Lower leg skin (tissue), 4 donors: ENCODE data around the gene HKDC1. TPM values are rescaled to one million over a fixed set of nuclear protein-coding genes. Genes with fewer than 3 reads are reported as not detected.

Source experiments
- DNase-seq, 2 donors: peaks; one replicate each; pipeline ENCODE4 v3.0.0-alpha.2; 2019; ENCODE audit warnings: low spot score in 2 of 2
- H3K4me3 ChIP-seq: fragments of 200-600 bp; sonication (generic); 2 replicates; pipeline ENCODE4 v1.5.1; 2017; ENCODE audit warnings: mild to moderate bottlenecking, low read depth; ENCODE audit not compliant: poor library complexity, severe bottlenecking
- POLR2A ChIP-seq, 2 donors: fragments of 450-650 bp; IDR thresholded peaks; one replicate each; pipeline ENCODE4 v1.6.1; 2016 to 2017; ENCODE audit warnings: antibody characterized with exemption in 2 of 2, mild to moderate bottlenecking in 1 of 2, moderate library complexity in 1 of 2
- WGBS, 2 donors: methylation state at CpG; one replicate each; pipeline ENCODE4 v1.1.5; 2018; 5-methylcytosine and 5-hydroxymethylcytosine counted together
- intact Hi-C: fragments of 100-400 bp; cut with DNase I; formaldehyde crosslinking; loops from one replicate; pipeline ENCODE4 v1.15.0; 2023; ENCODE audit warnings: low total_unique reads
- total RNA-seq, 4 donors: library from RNA; depleted of rRNA; stranded (reverse); fragments of >200 nt; gene quantifications; one replicate each; pipeline ENCODE4 v1.1.0, GENCODE V29; 2016
- TF ChIP-seq, protein P1 (sequence below), 3 donors: fragments of 450-650 bp; IDR thresholded peaks; one replicate each; pipeline ENCODE4 v1.5.1; 2016; ENCODE audit warnings: antibody characterized with exemption in 3 of 3, mild to moderate bottlenecking in 3 of 3, moderate library complexity in 2 of 3

HKDC1 gene
- total RNA-seq, 4 donors from 2014 or later = 0.04 to 1.4 (median 0.12) TPM; not detected in 1

DNA sequence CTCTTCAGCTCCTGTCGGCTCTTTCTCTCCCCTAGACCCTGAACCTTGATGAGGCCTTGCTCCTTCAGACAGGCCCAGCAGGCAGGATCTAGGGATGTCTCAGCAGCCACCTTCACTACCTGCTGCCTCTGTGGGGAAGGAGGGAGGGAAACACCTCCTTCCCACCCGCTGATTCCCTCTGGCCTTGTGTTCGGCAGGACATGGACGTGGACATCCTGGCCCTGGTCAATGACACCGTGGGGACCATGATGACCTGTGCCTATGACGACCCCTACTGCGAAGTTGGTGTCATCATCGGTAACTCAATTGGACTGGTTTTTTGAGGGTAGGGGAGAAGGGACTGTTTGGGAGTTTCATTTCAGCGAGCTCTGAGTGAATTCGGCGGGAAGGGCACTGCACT, 20.3 kb downstream of the HKDC1 start:
- WGBS, 2 donors = 92 to 94% methylated on average over 11 of the region's 11 CpGs
- no peak for DNase-seq
- no peak for TF ChIP-seq POLR2A (IDR thresholded peaks at IDR 0.05)
- TF ChIP-seq, protein P1, sequence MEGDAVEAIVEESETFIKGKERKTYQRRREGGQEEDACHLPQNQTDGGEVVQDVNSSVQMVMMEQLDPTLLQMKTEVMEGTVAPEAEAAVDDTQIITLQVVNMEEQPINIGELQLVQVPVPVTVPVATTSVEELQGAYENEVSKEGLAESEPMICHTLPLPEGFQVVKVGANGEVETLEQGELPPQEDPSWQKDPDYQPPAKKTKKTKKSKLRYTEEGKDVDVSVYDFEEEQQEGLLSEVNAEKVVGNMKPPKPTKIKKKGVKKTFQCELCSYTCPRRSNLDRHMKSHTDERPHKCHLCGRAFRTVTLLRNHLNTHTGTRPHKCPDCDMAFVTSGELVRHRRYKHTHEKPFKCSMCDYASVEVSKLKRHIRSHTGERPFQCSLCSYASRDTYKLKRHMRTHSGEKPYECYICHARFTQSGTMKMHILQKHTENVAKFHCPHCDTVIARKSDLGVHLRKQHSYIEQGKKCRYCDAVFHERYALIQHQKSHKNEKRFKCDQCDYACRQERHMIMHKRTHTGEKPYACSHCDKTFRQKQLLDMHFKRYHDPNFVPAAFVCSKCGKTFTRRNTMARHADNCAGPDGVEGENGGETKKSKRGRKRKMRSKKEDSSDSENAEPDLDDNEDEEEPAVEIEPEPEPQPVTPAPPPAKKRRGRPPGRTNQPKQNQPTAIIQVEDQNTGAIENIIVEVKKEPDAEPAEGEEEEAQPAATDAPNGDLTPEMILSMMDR (IDR thresholded peaks at IDR 0.05) = no peak
- no peak overlapping the region for H3K4me3 ChIP-seq
- intact Hi-C loops = no loop called here

DNA sequence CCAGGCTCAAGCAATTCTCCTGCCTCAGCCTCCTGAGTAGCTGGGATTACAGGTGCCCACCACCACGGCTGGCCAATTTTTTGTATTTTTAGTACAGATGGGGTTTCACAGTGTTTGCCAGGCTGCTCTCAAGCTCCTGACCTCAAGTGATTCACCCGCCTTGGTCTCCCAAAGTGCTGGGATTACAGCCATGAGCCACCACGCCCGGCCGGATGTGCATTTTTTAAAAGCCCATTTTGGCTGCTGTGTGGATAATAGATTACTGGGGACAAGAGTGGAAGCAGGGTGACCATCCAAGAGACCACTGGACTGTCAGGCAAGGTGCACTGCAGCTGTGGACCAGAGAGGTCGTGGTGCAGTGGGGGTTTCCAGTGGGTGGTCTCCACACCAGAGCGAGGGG, 21.4 kb downstream of the HKDC1 start:
- H3K4me3 ChIP-seq = no peak overlapping the region
- WGBS, 2 donors = 62 to 67% methylated on average over 7 of the region's 7 CpGs
- TF ChIP-seq, protein P1 (IDR thresholded peaks at IDR 0.05) = no peak
- TF ChIP-seq POLR2A (IDR thresholded peaks at IDR 0.05) = no peak
- no peak for DNase-seq
- intact Hi-C loops = no loop called here

DNA sequence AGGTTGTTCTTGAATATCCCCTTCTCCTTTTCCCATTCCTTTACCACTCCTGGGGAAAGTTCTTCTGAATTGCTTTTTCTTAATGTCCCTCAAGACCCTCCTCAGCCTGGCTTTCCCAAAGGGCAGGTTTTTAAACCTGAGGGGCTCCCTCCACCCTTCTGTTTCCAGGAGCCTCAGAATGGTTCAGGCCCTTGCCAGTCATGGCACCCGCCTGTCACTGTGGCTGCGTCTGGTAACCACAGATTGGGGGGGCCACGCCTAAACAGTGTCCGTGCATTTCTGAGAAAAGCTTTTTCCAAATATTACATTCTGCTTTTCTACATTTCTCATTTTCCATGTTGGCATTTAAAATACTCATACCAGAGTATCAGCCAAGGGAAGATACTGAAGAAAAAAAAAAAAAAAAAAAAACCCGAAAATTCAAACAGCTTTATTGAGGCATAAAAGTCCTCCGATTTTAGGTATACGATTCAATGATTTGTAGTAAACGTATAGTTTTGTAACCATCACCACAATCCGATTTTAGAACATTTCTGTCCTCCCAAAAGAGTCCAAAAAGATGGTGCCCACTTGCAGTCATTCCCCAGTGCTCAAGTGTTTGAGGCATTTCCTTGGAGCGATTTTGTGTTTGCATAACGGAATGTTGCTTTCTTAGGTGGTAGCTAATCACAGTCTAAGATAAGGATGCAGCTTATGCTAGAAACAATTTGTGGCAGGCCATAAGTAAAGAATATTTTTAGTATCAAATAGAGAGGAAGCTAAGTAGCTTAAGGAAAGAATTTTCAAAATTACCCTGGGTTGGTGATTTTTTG, 22.1 kb downstream of the HKDC1 start:
- no peak for DNase-seq
- intact Hi-C loops = no loop called here
- 84 to 86% methylated on average over 11 of the region's 11 CpGs for WGBS, 2 donors
- no peak overlapping the region for H3K4me3 ChIP-seq
- TF ChIP-seq POLR2A (IDR thresholded peaks at IDR 0.05) = no peak
- TF ChIP-seq, protein P1 (IDR thresholded peaks at IDR 0.05) = no peak

DNA sequence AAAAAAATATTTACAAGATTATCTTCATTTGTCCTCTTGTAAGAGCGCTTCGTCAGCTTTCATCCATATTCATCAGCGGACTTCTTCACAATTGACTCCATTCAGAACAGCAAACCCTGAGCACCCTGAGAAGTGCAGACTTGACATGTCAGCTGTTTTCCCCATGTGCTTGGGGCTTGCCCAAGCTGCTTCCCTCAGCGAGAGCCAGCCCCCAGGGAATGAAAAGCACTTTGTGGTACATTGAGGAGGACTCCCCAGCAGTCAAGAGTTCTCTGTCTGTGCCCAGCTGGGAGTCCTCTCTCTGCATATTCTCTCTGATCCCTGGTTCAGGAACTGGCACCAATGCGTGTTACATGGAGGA, 22.7 kb downstream of the HKDC1 start:
- TF ChIP-seq, protein P1 (IDR thresholded peaks at IDR 0.05) = no peak
- no peak for TF ChIP-seq POLR2A (IDR thresholded peaks at IDR 0.05)
- H3K4me3 ChIP-seq = no peak overlapping the region
- WGBS, 2 donors = 73 to 81% methylated on average over 5 of the region's 5 CpGs
- no peak for DNase-seq
- intact Hi-C loops = no loop called here

DNA sequence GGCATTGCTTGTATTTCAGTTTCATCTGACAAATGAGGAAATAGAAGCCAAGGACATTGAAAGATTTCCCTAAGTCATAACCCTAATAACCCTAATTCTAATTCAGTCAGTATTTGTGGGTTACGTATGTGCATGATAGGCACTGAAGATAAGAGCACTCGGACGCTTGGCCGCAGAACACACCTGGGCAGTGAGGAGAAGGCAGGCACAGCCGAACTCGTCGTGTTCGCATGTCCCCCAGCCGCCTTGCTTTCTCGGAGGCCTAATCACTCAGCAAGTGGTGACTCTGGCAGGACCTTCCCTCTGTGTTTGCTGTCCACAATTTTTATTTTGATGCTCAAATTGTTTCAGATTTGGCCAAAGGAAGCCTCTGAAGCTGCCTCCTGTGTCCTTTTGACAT, 23.7 kb downstream of the HKDC1 start:
- no peak for TF ChIP-seq POLR2A (IDR thresholded peaks at IDR 0.05)
- TF ChIP-seq, protein P1 (IDR thresholded peaks at IDR 0.05) = no peak
- 89 to 92% methylated on average over 10 of the region's 10 CpGs for WGBS, 2 donors
- DNase-seq = no peak
- intact Hi-C loops = no loop called here
- no peak overlapping the region for H3K4me3 ChIP-seq

DNA sequence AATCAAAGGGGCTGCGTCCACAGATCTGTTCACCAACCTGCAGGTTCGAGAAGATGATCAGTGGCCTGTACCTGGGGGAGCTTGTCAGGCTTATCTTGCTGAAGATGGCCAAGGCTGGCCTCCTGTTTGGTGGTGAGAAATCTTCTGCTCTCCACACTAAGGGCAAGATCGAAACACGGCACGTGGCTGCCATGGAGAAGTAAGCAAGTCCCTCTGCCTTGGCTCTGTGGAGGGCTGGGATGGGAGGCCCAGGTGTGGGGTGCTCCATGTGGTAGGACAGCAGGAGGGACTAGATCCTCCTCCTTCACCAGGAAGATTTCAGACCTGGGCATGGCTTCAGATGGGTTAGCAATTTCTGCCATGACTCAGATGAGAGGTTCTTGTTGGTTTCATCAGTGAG, 25.9 kb downstream of the HKDC1 start:
- H3K4me3 ChIP-seq = no peak overlapping the region
- intact Hi-C loops = no loop called here
- WGBS, 2 donors = 91 to 92% methylated on average over 5 of the region's 5 CpGs
- TF ChIP-seq, protein P1 (IDR thresholded peaks at IDR 0.05) = no peak
- DNase-seq = no peak
